ENCODE results near the gene ASIC2.

The ASIC2 gene

GRCh38 chr17:33135691-33136090 is 157.4 kb downstream of the ASIC2 start:
- in situ Hi-C loops (cut with MboI; ENCODE audit: low pct_unique_long_range_greater_than_20kb, low sequenced_read_pairs) = no loop called here
- no peak for DNase-seq

GRCh38 chr17:33131620-33132019 is 161.5 kb downstream of the ASIC2 start:
- DNase-seq = no peak
- in situ Hi-C loops (cut with MboI; ENCODE audit: low pct_unique_long_range_greater_than_20kb, low sequenced_read_pairs) = no loop called here

DNA sequence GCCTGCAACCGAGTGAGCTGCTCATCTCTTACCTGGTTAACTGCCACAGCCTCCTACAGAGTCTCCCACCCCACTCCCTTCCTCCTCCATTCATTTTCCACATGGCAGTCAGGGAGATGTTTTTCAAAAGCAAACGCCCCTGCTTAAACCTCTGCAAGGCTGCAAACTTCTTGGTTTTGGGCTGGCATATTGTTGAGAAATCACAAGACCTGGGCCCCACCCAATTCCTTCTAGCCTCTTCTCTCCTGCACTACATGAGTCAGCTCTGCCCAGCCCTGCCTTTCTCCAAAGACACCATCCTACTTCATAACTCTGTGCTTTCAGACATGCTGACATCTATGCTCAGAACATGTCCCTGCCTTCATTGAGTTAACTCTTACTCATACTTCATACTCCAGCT is 165.4 kb downstream of the ASIC2 start:
- in situ Hi-C loops (cut with MboI; ENCODE audit: low pct_unique_long_range_greater_than_20kb, low sequenced_read_pairs) = no loop called here

DNA sequence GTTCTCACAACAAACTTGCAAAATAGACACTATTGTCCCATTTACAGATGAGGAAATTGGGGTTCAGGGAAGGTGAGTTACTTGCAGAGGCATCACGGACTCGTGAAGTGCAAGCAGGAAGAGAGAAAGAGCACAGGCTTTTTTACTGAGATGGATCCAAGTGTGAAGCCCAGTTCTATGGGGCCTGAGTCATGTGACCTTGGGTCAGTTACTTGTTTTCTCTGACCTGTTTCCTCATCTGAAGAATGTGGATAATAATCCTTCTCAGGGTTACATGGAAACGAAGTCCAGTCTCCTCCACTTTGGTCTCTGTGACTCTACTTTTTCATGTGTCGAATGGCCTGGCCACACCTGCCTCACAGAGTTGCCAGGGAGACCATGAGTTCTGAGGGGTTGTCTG is 167.0 kb downstream of the ASIC2 start:
- in situ Hi-C loops (cut with MboI; ENCODE audit: low pct_unique_long_range_greater_than_20kb, low sequenced_read_pairs) = no loop called here
- DNase-seq = no peak

More for the DNA sequence above, 165.4 kb downstream of the ASIC2 start:
- DNase-seq = no peak

GRCh38 chr17:33125552-33125950 is 167.5 kb downstream of the ASIC2 start:
- in situ Hi-C loops (cut with MboI; ENCODE audit: low pct_unique_long_range_greater_than_20kb, low sequenced_read_pairs) = no loop called here

DNA sequence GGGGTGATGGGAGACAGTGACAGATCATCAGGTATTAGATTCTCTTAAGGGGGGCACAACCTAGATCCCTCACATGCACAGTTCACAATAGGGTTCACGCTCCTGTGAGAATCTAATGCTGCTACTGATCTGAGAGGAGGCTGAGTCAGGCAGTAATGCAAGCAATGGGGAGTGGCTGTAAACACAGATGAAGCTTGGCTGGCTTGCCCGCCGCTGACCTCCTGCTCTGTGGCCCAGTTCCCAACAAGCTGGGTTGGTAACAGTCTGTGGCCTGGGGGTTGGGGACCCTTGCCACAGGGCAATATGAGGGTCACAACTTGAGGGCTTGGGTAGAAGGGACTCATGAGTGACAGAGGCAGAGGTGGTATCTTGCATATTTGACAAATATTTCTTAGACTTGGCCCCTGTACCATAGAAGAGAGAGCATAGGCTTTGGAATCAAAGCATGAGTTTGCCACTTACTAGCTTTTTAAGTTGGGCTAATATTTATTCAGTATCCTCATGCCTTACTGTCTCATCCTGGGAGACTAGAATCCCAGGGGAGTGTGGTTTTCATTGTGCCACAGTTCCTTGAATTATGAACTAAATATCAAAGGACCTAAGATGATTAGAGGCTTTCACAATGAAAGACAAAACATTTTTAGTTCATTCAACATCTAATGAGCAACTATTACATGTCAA is 168.1 kb downstream of the ASIC2 start:
- in situ Hi-C loops (cut with MboI; ENCODE audit: low pct_unique_long_range_greater_than_20kb, low sequenced_read_pairs) = no loop called here
- DNase-seq = no peak

More at GRCh38 chr17:33125552-33125950, 167.5 kb downstream of the ASIC2 start:
- no peak for DNase-seq

DNA sequence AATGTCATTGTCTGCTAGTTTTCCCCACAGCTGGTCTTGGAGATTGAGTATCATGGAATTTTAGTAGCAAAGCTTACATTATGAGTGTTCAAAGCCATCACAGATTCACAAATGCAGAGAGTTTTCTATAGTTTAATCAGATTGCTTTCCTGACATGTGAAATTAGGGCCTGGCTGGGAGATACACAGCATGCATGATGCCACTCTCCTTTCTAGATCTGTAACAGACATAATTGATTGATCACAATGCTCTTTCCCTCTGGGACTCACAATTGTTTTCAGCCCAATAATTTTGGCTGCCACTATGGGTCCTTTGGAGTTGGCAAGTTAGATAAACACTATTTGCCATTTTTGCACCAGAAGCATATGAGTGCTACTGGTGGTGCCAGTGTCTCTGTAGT is 168.9 kb downstream of the ASIC2 start:
- no peak for DNase-seq
- in situ Hi-C loops (cut with MboI; ENCODE audit: low pct_unique_long_range_greater_than_20kb, low sequenced_read_pairs) = no loop called here

DNA sequence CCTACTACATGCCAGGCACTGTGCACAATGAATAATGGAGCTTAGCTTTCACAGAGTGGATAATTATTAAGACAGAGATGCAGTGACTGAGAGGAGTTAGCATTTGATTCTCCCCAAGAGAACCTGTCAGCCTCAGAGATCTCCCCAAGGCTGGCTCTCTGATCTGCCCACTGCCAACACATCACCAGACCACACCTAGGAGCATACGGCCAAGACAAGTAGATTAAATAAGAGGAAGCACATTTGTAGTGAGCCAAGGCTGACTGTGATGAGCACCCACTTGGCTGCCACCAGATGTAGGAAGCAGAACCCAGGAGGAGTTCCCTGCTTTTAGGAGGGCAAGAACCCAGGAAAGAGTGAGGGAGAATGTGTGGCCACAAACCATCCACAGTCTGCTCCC is 171.3 kb downstream of the ASIC2 start:
- in situ Hi-C loops (cut with MboI; ENCODE audit: low pct_unique_long_range_greater_than_20kb, low sequenced_read_pairs) = no loop called here
- DNase-seq = no peak

DNA sequence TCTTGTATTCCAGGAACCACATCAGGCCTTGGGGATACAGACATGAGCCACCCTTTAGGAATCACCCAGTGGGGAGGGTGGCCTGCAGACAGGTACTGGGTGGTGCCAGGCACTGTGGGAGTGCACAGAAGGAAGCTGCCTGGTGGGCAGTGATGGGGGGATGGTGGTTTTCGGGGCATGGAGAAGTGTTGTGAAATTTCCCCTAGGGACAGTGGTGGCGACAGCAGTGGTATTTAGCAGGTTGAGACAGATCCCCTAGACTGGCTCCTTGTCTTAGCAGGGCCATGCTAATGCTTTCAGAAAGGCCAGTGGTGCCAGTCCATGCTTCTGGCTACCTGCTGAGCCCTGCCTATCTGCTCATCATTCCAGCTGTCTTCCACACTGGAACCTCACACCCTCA is 171.8 kb downstream of the ASIC2 start:
- no peak for DNase-seq
- in situ Hi-C loops (cut with MboI; ENCODE audit: low pct_unique_long_range_greater_than_20kb, low sequenced_read_pairs) = no loop called here

DNA sequence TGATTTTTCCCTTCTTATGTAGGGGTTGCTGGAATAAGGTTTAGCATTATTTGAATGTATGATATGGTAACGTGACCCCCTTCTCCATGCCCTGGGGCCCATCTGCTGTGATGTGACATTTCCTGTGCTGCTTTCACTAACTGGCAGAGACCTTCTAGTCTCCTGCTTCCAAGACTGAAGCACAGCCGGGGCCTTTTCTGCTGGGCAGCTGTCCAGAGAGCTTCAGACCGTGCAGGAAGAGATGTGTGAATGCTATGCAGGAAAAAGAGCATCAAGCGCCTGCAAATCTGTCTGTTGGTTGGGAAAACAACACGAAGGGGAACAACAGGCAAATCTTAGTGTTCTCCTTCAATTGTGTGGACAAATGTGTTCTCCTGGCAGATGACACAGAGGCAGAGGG is 173.0 kb downstream of the ASIC2 start:
- DNase-seq = no peak
- in situ Hi-C loops (cut with MboI; ENCODE audit: low pct_unique_long_range_greater_than_20kb, low sequenced_read_pairs) = no loop called here

DNA sequence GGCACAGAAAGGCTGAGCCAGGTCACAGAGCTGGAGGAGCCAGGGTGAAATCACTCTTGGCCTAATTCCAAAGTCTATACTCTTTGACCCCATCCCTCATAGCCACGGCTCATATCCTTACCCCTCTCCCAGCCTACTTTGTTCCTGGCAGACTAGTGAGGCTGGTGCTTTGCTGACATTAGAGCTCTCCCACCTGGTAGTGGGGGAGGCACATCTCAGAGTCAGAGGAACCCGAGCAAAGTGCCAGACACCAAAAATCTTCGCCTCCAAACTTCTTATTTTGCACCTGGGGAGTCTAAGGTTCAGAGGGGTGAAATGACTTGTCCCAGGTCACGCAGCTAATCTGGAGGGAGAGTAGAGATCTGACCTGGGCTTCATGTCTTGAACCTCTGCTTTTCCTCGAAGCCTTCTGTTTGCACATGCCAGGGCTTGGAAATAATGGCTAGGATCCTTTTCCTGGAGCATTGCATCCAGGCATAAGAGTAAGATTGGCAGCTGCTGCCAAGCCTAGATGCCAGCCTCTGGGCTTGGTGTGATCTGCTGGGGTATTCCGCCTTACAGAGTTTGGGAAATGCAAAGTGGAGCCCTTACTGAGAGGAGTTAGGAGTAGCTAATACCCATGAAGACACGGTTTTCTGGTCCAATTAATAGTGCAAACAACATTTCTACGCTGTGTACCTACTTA is 174.6 kb downstream of the ASIC2 start:
- DNase-seq = no peak
- in situ Hi-C loops (cut with MboI; ENCODE audit: low pct_unique_long_range_greater_than_20kb, low sequenced_read_pairs) = no loop called here

GRCh38 chr17:33116021-33116551 is 177.0 kb downstream of the ASIC2 start:
- in situ Hi-C loops (cut with MboI; ENCODE audit: low pct_unique_long_range_greater_than_20kb, low sequenced_read_pairs) = no loop called here
- DNase-seq = no peak

GRCh38 chr17:33115366-33115765 is 177.7 kb downstream of the ASIC2 start:
- in situ Hi-C loops (cut with MboI; ENCODE audit: low pct_unique_long_range_greater_than_20kb, low sequenced_read_pairs) = no loop called here
- no peak for DNase-seq

- DNase-seq = no peak
- in situ Hi-C loops (cut with MboI; ENCODE audit: low pct_unique_long_range_greater_than_20kb, low sequenced_read_pairs) = no loop called here
These were observed 179.1 kb downstream of the ASIC2 start for GRCh38 chr17:33113991-33114370.

DNA sequence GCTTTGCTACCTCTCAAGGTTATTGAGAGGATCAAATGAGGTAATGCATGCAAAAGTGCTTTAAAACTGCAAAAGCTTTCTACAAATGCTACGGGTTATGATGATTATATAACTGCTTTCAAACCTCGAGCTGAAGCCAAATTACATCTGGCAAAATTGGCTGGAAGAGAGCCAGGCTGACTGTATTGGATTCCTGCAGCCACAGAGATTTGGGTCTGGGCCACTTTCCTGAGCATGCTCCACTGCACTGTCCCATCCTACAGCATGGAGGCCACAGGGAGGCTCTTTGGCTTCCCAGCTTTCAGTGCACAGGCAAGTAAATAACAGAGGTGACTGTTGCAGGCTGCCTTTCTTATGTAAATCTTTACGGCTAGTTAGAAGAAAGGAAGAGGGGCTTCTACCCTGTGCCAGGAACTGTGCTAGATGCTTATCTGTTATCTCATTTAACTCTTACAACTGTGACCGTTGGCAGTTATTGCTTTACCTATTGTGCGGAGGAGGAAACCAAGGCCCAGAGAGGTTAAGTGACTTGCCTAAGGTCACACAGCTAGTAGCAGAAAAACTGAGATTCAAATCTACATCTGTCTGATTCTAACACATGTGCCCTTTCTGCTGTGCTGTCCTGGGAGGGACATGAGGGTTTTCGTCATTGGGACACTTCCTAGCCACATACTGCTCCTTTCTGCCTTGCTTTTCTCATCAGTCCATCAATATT is 179.7 kb downstream of the ASIC2 start:
- in situ Hi-C loops (cut with MboI; ENCODE audit: low pct_unique_long_range_greater_than_20kb, low sequenced_read_pairs) = no loop called here
- DNase-seq = no peak

- in situ Hi-C loops (cut with MboI; ENCODE audit: low pct_unique_long_range_greater_than_20kb, low sequenced_read_pairs) = no loop called here
- DNase-seq = no peak
These were observed 180.3 kb downstream of the ASIC2 start for GRCh38 chr17:33112763-33113162.

DNA sequence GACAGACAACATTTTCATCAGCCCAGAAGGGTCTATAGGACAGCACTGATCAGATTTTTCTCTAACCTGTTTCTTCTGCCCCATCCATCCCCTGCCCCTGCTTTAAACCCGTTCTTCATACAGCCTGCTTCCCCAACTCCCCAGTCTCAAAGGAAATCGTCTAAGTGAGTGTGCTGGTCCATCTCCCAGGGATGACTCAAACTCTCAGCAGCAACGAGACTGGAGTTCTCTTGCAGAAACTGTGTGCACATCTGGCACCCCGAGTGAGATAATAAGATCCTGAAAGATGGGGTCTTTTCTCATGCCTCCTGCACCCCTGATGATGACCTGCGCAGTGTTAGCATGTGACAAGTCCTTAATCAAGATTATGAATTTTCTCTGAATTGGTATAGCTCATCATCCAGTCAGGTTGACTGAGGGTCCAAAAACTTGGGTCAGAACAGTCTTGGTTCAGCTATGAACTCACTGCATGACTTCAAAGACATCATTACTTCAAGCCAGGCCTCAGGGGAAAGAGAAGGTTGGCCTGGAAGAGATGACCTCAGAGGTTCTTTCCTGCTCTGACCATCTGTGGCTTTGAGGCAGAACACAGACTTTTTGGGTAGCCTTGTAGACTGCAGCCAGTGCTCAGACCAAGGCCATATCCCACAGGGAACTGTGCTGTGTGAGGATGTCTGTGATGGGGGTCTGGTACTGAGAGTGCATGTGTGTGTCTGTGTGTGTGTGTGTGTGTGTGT is 183.6 kb downstream of the ASIC2 start:
- in situ Hi-C loops (cut with MboI; ENCODE audit: low pct_unique_long_range_greater_than_20kb, low sequenced_read_pairs) = no loop called here
- no peak for DNase-seq

- in situ Hi-C loops (cut with MboI; ENCODE audit: low pct_unique_long_range_greater_than_20kb, low sequenced_read_pairs) = no loop called here
These were observed 186.4 kb downstream of the ASIC2 start for GRCh38 chr17:33106525-33107165.

GRCh38 chr17:33105911-33106310 is 187.2 kb downstream of the ASIC2 start:
- no peak for DNase-seq
- in situ Hi-C loops (cut with MboI; ENCODE audit: low pct_unique_long_range_greater_than_20kb, low sequenced_read_pairs) = no loop called here

More at GRCh38 chr17:33106525-33107165, 186.4 kb downstream of the ASIC2 start:
- DNase-seq = no peak

Data from KBM-7 (cell line).